HG02970 (cell line): ENCODE results near the gene DNAJC13.

Source experiments
- ATAC-seq: cut with Tn5 transposase; IDR thresholded peaks from one replicate; pipeline ENCODE4 v1.9.1; 2021; ENCODE audit warnings: mild to moderate bottlenecking, moderate library complexity, moderate number of reproducible peaks; ENCODE audit not compliant: unreplicated experiment, low FRiP score

DNAJC13 gene

GRCh38 chr3:132569580-132569979 lies 152.3 kb downstream of the DNAJC13 start:
- ATAC-seq = no peak

GRCh38 chr3:132570016-132570415 lies 152.7 kb downstream of the DNAJC13 start:
- no peak for ATAC-seq

GRCh38 chr3:132573797-132574211 lies 156.5 kb downstream of the DNAJC13 start:
- ATAC-seq = no peak

- ATAC-seq = no peak
Measured at GRCh38 chr3:132587401-132587800, 170.1 kb downstream of the DNAJC13 start.
